ENCODE data around the gene TPTE2.
"Not testable (repeated sequence)": the region's sequence is repeated elsewhere in the genome, so short reads cannot be mapped to it uniquely, and the experiment has no call there.

TPTE2 gene

DNA sequence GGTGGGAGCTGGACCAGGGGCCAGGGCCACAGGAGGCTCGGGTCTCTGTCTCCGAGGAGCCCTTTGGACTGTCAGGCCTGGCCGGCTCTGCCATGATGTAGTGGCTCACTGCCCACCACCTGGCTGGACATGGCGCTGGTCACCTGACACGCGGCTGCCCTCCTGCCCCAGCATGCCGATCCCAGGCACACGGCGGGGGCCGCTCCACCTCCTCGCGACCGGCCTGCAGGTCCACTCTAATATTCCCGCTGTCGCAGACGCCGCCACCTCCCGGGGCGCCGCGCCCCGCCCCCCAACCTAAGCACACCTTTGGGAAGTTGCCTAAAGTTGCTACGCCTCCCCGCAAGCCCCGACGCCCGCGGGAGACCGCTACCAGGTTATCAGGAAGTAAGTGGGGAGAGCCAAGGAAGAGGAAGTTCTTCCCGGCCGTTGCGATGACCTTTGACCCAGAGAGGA is at the start of gene TPTE2:
TPTE2 (minus strand) TSS at position 406 of the 456 bp plus-strand sequence. CDS start 58,298 bp downstream, outside the sequence.
- not testable (repeated sequence) for DNase-seq

DNA sequence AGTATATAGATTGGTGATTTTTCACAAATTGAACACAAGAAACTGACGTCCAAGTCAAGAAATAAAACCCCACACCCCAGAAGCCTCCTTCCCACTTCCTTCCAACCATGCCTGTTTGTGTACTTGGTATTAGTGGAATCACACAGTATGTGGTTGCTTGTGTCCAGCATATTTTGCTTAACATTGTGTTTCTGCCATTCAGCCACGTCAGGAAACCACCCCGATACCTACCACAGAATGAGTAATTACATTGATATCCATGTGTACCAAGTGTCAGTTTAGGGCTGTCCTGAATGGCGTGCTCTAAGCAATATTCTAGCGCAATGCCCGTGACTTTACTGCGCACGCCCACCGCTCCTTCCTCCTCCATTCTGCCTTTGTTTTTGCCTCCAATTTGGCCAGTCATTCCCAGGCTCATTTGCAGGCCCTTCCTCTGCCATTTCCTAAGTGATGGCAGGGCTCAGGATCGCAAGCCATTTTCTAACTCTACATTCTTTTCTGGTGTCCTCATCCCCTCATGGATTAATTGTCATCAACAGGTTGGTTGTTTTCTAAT is 46.3 kb upstream of the TPTE2 start:
- no peak for DNase-seq

DNA sequence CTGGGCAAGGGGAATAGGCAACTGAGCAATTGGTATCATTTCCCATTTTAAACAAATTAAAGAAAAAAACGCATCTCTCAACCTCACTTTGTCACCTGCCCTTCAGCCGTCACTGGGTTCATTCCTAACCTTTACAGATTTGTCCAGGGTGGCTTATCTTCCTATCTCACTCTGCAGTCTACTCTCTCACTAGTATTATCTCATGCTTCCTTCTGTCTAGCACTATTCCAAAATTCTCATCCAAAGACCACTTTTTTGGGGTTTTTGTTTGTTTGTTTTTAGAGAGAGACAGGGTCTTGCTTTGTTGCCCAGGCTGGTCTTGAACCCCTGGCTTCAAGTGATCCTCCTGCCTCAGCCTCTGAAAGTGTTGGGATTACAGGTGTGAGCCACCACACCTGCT is 45.4 kb upstream of the TPTE2 start:
- DNase-seq, result no peak

DNA sequence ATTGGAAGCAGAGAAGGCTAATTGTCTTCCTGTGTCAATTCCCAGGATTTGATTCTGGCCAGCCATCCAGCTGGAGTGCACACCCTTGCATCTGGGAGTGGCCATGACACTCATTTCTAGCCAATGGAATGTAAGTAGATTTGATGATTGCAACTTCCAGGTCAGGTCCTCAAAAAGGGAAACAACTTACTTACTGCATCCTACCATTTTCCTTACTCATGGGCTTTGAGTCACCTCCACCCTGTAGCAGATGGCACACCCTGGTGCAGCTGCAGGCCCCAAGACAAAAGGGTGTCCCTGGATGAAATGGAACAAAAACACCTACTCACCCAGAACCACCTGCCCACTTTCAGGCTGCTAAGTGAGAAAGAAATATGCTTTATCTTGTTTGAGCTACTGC is 44.8 kb upstream of the TPTE2 start:
- no peak for DNase-seq

DNA sequence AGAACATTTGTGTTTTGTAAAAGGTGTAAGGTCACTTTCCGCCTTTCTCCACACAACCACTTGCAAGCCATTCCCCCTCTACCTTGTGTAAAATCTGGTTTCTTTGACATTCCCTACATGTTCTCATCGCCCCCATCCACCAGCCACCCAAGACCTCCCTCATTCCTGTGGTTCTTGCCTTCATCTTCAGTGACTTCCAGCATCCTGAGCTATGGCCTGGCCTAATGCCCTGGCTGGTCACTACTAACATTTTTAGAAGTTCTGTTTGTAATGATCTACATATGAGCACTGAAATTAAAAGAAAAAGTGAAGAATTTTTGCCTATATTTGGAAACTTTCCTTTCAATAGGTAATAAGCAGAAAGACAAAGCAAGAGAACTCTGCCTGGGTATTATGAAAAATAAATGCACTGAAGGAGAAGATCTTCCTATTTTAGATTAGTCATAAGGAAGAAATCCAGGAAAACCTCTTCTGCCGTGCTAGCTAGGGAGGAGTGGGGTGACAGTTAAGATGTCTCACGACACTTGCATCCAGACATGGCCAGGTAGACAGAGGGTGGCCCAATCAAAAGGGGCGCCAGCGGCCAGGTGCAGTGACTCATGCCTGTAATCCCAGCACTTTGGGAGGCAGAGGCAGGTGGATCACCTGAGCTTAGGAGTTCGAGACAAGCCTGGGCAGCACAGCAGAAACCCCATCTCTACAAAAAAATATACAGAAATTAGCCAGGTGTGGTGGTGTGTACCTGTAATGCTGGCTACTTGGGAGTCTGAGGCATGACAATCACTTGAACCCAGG is 44.0 kb upstream of the TPTE2 start:
- DNase-seq, result no peak

DNA sequence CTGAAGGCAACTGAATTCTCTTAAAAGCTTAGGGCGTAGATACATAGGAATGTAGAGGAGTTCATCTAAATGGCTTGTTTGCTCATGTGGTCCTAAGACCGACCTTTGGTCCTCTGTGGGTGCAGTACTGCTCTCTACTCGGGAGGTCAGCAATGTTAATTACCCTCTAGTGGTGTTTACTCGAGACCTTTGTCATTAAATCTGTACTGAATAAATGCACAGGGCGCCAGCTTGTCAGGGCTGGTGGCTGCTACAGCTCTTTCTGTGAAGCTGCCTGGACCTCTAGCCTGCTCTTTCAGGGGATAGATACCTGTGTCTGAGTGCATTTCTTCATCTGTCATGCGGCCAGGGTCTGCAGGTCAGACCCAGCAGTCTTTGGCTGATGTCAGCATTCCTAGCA is 43.0 kb upstream of the TPTE2 start:
- no peak for DNase-seq

DNA sequence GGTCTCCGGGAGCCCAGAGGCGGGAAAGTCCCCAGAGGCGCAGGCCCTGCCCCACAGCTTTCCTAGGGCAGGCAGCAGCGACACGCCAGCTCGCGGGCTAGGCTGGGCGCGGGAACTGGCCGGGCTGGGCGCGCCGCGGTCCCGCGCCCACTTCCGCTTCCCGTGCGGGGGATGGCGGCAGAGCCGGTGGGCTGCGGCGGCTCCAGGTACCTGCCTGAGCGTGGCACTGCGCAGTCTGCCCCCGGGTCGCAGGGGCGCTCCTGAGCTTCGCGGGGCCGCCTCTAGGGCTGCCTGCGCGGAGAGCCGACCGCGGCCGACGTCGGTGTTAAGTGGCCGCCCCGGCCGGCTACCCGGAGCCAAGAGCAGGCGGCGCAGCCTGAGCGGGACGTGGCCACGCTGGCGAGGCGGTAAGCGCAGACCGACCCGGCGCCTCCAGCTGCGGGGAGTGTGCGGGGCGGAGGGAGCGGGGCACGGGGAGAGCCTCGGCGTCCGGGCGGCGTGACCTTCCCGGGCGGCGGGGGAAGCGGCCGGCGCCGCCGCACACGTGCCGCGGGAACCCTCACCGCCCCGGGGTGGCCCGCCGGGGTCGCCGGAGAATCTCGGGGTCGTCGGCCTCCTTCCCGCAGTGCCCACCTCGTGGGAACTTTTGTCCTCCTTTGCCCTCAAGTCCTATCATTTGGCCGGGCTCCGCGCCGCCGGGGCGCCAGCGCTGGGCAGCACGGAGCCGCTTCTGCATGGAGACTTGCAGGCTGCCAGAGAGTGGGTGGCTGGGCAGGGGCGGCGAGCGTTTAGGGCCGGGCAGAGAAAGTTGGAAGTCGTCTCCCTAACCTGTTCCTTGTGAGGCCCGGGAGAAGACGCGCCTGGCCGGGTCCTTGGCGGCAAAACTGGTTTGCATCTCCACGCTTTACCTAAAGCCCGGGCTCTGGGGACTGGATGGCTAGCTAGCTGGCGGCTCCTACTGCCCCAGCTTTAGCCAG is 40.7 kb upstream of the TPTE2 start:
- peak; percentile 38 for DNase-seq

DNA sequence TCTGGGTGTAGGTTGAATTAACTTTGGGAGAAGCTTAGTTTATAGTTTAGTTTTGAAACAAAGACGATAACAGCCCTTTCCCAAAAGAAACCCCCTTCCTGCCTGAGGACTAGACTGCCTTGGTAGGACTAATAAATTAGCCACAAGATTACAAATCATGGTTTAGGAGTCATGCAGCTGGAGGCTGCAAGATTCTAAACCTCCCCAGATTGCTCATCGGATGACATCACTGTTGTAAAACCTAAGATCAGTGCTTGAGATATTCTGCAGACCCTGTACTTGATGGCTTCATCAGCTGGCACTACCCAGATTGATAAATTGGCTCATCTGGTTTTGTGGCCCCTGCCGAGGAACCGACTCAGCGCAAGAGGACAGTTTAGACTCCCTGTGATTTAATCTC is 36.2 kb upstream of the TPTE2 start:
- no peak for DNase-seq

DNA sequence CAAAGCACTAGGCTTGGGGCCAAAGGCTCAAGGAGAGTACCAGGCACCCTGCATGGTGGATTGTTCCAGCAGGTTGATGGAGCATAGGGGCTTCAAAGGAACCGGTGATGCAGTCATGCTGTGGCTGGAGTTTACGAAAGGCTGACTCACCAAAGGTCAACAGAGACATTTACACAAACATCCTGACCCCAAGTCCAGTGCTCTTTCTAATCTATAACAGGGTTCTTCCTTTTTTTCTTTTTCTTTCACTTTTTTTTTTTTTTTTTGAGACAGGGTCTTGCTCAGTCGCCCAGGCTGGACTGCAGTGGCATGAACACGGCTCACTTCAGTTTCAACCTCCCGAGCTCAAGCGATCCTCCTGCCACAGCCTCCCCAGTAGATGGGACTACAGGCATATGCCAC is 35.6 kb upstream of the TPTE2 start:
- no peak for DNase-seq

DNA sequence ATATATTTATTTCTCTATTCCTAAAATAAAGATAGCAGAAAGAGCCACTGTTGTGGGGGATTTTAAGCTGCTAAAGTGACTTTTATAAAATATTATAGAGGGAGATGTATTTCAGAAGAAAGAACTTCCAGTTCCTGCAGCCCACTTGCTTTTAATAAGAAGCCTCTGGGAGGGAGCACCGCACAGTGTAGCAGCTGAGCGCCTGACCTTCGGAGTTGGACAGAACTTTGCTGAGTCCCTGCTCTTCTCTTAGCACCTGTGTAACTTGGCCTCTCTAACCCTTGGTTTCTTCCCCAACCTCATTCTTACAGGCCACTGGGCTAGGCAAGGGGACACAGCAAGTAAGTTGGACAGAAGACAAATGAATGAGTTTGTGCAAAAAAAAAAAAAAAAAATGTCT is 34.8 kb upstream of the TPTE2 start:
- DNase-seq, result no peak

DNA sequence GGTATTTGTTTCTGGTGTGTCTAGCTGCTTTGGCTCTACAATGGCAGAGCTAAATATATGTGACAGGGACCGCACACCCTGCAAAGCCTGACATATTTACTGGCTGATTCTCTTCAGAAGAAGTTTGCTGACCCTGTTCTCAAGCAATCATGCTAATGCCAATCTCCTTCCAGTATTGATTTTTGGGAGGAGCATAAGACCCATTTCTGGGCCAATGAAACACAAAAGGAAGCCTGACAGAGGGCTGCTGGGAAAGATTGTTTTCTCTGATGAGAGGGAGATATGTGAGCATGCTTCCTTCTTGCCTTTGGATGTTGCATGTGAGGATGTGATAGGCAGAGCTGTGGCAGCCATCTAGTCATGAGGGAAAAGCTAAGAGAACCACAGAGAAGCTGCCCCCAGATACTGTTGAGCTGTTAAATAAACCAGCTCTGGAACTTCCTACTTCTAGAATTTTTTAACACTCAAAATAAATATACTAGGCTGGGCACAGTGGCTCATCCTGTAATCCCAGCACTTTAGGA is 31.4 kb upstream of the TPTE2 start:
- no peak for DNase-seq

DNA sequence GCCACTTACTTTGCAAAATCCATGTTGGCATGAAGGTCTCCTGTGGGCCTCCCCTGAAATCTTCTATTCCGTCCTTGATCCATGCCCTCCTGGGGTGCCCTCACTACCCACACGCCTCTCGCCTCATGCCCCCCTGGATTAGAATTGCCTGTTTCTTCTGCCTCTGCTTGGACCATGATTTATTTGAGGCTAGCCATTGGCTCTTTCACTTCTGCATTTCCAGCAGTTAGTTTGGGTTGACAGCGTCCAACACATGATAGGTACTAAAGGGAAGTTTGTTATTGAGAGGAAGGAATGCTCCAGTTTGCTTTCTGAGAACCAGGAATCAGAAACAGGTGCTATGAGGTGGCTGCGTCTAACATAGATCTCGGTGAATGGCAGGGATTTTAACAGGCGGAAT is 30.5 kb upstream of the TPTE2 start:
- no peak for DNase-seq

DNA sequence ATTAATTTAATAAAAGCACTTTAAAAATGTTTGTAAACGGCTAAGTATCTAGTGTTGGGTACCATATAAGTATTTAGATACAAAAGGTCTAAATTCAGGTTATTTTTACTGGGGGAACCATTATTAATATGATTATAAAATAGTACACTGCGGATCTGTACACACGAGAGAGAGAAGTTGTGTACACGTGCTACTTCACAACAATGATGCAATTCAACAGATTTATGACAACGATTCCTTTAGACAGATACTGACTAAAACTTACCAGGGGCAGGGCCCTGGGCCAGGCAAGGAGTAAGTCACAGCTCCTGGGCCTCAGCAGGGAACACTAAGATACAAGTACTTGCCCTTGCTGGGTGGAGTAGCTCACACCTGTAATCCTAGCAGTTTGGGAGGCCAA is 29.1 kb upstream of the TPTE2 start:
- no peak for DNase-seq

DNA sequence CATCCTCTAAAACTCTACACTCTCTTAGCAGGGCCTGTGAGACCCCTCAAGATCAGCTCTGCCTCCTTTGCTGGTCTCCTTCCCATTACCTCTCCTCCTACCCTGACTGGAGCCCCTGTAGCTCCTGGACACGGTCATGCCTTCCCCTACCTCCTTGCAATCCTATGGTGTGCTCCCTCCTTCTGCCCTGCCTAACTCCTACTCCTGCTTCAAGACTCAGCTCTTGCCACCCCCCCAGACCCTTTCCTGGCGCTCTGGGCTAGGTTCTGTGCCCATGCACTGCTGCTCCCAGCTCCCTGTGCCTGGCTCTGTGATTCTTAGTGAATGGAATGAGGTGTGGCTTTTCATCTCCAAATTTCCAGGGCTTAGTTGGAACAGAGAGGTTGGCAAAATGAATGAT is 28.0 kb upstream of the TPTE2 start:
- DNase-seq, result no peak

DNA sequence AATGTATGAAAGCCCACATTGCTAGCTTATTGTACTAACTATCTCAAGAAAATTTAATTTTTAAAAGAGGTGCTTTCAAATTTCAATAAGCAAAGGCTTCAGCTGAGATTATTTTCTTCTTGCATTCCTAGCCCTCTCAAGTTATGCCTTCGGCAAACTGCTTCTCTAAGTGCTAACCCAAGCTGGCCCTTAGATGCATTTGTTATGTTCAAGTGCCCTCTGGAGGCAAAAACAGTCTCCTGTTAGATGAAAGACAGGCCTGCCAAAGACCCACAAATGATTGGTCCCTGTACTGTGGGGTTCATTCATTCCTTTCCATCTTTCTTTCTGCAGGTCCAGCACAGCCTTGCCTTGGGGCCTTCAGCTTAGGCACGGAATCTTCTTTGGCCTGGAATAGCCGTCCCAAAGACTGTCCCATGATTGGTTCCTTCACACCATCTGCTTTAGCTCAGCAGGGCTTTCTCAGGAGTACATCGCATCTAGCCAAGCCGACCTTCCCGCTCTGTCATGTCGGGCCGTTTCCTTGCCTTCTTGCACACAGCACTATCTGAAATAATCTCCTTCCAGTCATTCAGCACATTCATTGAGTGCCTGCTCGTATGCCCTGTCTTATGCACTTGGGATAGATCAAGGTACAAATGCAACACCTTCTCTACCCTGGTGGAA is 26.4 kb upstream of the TPTE2 start:
- peak; percentile 65 for DNase-seq

DNA sequence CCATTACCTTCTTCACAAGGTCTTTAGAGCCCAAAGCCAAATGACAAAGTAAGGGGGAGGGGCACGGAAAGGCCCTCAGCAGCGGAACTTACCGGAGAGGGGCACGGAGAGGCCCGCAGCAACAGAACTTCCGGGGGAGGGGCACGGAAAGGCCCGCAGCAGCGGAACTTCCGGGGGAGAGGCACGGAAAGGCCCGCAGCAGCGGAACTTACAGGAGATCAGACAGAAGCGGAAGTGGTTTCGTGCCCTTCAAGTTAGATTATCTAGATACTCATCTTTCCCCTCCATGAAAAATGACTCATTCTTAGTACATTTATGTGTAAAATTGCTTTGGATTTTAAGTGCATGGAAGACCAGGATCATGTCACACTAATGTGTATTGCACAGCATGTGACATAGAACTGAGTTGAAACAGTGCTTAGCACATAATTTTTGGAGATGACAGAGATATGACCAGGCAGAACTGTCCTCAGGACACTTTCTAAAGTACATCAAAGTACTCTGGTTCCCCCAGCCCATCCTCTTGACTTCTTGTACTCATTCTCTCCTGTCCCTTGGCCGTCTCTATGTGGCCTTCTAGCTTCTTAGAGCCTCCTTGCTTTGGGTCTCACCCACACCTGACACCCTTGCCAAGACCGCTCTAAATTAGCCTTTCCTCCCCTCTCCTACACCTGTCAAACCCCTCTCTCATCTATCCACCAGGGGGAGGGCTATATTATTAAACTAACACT is 25.7 kb upstream of the TPTE2 start:
- DNase-seq, result peak; percentile 88

DNA sequence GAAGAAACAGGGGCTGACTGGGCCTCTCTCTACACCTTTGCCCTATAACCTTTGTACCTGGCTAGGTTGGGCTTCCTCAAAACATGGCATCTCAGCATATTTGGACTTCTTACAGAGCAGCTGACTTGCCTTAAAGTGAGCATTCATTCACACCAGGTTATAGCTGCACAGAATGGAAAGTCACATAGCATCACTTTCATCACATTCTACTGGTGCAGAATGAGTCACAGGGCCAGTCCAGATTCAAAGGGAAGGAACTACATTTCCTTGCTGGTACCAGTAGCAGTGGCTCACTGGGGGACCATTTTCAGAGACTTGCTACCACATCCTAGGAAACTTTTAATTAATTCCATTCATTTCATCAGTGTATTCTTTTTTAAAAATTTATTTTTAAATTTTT is 20.3 kb upstream of the TPTE2 start:
- DNase-seq, result no peak

DNA sequence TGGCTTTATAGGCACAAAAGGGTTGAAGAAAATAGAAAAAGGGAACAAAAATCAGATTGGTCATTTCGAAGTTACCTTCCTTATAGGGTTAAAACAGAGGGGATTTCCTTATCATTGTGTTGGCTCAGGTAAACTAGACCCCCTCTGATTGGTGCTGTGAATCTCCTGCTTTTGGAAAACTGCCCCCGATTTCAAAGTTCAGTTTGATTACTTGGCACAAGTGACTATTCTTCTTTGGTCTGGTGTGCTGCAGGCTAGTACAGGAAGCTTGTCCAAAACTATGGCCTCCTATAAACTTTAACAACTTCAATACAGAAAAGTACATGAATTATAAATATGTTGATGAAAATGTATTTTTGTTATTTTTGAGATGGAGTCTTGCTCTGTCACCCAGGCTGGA is 13.9 kb upstream of the TPTE2 start:
- no peak for DNase-seq

DNA sequence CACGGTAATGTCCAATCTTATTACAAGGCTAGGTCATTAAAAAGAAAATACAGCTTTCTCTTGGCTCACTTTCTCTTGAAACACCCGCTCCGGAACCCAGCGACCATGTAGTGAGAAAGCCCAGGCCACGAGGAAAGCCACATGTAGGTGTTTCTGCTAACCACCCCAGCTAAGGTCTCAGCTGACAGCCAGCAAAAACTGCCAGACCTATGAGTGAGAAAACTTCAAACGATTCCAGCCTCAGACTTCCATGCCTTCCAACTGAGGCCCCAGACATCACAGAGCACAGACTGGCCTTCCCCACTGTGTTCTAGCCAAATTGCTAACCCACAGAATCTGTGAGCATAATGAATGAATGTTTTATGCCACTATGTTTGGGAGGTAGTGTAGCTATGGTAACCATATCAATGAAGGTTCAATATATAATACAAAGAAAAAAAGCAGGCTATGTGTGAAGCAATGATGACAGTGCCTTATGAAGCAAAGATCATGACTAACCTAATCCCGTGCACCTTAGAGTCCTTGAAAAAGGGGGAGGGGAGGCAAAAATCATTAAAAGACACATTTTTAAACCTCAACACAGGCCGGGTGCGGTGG is 11.9 kb upstream of the TPTE2 start:
- no peak for DNase-seq

DNA sequence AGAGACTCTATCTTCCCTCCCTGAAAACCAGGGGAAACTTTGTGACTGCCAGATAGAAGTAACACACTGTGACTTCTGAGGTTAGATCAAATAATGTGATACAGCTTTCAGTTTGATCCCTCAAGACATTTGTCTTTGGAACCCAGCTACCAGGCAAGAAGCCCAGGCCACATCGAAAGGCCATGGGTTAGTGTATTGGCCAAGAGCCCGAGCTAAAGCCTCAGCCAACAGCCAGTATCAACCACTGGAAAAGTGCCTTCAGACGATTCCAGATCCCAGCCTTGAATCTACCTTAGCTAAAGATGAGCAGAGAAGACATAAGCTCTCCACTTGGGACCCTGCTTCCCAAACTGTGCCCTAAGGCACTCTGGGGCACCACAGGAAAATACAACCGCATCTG is 10.9 kb upstream of the TPTE2 start:
- no peak for DNase-seq

DNA sequence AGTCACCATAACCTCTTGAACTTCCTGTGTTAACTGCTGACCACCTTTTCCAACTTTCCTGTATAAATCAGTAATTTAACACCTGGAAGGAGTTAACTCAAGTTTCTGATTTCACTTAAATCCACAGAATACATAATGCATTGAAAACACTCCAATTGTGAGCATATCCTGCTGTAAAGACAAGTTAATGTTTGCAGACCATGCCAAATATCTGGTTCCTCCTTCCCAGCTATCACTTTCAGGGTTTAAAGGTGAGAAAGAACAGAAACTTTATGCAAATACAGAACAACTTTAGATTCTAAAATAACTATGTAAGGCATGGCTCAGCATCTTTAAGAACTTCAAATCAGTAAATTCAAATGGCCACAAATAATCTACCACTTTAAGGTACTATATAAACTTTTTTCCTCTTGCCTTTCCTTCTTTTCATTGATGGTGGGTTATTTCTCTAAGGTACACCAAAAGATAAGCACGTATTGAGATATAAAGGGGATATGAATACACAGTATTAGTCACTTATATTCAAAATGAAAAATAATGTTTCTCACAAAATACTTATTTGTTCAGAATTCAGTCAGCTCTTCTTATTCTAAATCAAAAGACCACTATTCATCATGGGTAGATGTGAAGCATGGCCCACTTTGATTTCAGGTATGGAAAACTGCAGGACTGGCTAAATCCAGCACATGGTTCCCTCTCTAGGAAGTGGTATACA is 6.6 kb upstream of the TPTE2 start:
- no peak for DNase-seq
